ENCODE data around the gene SEPSECS.

DNA sequence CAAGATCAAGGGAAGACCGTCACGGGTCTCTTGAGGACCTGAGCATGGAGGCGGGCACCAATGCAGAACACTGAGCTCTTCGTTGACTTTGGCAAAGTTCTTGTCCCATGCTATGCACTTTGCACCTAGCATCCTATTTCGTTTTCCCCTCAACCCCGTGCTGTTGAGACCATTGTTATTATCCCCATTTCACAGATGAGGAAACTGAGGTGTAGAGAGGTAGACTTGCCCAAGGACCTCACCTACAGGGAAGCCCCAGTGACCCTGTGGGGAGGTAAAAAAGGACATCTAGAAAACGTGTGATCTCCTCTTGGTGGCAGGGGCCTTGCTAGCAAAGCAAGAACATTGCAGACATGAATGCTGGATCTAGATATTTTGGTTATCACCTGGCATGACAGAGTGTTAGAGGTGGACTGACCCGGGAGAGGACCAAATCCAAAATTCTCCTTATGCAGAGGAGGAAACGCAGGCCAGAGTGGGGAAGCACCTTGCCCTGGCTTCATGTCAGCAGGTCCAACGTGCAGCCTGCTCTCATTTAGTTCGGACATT lies 48.5 kb downstream of the SEPSECS start:
- TF ChIP-seq, protein P1, sequence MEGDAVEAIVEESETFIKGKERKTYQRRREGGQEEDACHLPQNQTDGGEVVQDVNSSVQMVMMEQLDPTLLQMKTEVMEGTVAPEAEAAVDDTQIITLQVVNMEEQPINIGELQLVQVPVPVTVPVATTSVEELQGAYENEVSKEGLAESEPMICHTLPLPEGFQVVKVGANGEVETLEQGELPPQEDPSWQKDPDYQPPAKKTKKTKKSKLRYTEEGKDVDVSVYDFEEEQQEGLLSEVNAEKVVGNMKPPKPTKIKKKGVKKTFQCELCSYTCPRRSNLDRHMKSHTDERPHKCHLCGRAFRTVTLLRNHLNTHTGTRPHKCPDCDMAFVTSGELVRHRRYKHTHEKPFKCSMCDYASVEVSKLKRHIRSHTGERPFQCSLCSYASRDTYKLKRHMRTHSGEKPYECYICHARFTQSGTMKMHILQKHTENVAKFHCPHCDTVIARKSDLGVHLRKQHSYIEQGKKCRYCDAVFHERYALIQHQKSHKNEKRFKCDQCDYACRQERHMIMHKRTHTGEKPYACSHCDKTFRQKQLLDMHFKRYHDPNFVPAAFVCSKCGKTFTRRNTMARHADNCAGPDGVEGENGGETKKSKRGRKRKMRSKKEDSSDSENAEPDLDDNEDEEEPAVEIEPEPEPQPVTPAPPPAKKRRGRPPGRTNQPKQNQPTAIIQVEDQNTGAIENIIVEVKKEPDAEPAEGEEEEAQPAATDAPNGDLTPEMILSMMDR (IDR thresholded peaks at IDR 0.05), result no peak
- no peak for TF ChIP-seq POLR2A (IDR thresholded peaks at IDR 0.05)

All from tibial nerve (tissue), 3 donors.